OCI-LY7 (cell line): ENCODE results near the gene SLC4A1AP.

Experiments used
- CTCF ChIP-seq: fragments of 200-600 bp; sonication (generic); conservative IDR thresholded peaks from 2 replicates; pipeline ENCODE4 v1.5.1; 2014; ENCODE audit warnings: mild to moderate bottlenecking, antibody characterized with exemption, low read length, moderate library complexity, mixed read lengths
- EZH2phosphoT487 ChIP-seq: fragments of 200-600 bp; sonication (generic); IDR thresholded peaks from 2 replicates; pipeline ENCODE4 v1.6.1; 2018; ENCODE audit warnings: low read depth, borderline replicate concordance, mild to moderate bottlenecking, mixed run types, antibody characterized with exemption, low read length, moderate library complexity, mixed read lengths

- TF ChIP-seq CTCF = no peak
- TF ChIP-seq EZH2phosphoT487 = no peak
These were observed 67.4 kb downstream of the SLC4A1AP start for GRCh38 chr2:27730980-27731691.
